Stimulated activated CD4-positive, alpha-beta T cell treated with anti-CD3 and anti-CD28 coated beads, Interleukin-4, amount 100 ng/mL, for 48 hours (primary cell): Measurements from ENCODE around the gene MAGEB17.
"Not testable (repeated sequence)": the region's sequence is repeated elsewhere in the genome, so short reads cannot be mapped to it uniquely, and the experiment has no call there.

Source experiments
- DNase-seq, 2 donors: peaks; one replicate each; pipeline ENCODE4 v3.0.0-alpha.2; 2020; ENCODE audit warnings: low read depth in 2 of 2

The MAGEB17 gene, protein sequence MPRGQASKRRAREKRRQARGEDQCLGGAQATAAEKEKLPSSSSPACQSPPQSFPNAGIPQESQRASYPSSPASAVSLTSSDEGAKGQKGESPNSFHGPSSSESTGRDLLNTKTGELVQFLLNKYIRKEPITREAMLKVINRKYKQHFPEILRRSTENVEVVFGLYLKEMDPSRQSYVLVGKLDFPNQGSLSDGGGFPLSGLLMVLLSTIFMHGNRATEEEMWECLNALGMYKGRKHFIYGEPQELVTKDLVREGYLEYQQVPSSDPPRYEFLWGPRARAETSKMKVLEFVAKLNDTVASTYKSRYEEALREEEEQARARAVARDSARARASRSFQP

DNA sequence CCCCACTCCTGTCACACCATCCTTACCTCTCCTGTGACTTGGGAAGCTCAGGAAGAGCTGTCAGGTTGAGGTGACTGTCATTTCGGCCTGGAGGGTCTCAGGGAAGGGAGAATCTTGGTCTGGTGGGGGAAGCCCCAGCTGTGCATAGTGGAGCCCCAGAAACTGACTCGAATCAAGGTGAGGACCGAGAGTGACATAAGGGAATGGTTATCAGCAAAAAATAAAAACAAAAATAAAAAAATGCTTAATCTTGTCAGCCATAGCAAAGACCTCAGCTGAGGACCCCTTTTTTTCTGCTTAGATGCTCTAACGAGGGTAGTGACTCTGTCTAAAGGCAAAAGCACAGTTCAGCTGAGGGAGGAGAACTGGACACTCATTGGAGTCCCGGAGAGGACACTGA lies at the start of gene MAGEB17:
Gene MAGEB17, plus strand, starts transcription at position 301 of the 400 bp plus-strand sequence. CDS start 2,902 bp downstream, outside the sequence.
- DNase-seq = no peak

DNA sequence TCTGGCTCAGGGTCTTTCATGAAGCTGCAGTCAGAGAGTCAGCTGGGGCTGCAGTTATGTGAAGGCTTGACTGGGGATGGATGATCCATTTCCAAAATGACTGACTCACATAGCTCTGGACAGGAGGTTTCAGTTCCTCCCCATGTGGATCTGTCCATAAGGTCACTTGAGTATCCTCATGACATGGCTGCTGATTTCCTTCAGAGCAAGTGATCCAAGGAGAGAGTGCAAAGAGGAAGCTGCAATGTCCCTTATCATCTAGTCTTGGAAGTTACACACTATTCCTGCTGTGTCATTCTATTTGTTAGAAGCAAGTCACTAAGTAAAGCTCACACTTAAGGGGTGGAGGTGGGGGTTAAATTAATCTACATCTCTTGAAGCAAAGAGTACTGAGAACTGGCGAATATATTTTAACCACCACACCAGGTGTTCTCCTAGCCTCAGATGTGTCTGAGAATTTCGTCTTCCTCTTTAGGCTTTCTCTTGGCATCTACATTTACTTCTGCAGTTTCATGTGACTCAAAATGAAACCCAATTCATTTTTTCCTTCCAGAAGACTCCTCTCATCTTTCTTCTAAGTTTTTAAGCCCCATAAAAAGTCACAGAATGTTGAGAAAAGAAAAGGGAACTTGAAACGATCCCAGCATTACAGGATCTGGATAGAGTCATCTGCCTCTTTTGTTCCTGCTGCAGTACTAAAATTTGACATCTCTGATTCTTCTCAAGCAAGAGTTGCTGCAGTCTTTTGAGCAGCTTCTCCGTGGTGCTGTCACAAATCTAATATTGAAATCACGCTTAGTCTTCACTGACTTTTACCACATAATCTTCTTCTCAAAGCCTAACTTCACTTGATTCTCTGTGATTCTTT lies 47.7 kb upstream of the MAGEB17 start:
- no peak for DNase-seq

DNA sequence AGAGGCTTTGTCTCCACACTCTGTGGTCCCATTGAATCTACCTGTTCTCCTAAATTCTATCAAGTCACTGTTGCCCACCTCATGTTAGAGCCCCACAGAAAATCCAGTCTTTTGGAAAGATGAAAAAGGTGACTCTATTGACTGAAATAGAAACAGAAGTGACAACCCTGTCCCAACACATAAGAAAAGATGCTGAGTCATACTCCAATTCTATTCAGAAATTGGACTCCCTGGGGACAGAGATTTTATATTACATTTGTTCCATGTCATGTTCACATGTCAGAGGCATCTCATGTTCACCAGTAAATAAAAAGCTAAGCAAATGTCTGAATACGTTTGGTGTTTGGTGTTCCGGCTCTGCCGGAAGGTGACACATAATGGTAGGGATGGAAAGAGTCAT lies 46.9 kb upstream of the MAGEB17 start:
- no peak for DNase-seq

DNA sequence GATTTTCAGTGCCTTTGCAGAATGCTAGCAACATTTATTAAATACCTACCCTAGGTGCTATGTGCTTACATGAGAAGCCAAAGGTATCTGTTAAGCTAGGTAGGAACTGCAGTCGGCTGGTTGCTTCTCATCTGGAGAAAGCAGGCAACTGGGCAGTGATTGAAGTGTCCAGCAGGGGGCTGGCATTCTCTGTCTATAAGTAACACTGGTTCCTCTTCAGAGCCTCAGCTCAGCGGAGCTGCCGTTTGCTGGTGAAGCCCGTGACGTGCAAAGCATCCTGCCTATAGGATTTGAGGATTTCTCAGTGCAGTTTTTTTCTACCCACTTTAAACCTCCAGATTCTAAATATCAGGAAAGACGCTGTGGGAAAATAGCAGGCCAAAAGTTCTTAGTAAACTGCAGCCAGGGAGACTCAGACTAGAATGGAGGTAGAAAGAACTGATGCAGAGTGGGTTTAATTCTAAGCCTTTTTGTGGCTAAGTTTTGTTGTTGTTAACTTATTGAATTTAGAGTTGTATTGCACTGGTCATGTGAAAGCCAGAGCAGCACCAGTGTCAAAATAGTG lies 44.0 kb upstream of the MAGEB17 start, which contains the start of gene GRPR:
Gene GRPR, plus strand, starts transcription at position 344 of the 565 bp plus-strand sequence. CDS start 389 bp downstream, outside the sequence.
- peak; percentile 35 to 46 for DNase-seq

DNA sequence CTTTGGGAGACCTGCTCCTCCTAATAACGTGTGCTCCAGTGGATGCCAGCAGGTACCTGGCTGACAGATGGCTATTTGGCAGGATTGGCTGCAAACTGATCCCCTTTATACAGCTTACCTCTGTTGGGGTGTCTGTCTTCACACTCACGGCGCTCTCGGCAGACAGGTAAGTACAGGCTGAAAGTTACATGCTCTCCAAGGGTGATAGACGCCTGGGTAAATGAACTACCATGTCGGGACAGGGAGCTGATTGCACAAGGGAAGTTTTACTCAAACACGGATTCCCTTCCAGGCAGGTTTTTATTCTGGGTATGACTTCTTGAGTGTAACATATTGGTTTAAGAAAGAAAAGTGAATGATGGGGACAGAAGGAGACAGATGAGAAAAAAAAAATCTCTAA lies 43.1 kb upstream of the MAGEB17 start:
- DNase-seq = no peak

DNA sequence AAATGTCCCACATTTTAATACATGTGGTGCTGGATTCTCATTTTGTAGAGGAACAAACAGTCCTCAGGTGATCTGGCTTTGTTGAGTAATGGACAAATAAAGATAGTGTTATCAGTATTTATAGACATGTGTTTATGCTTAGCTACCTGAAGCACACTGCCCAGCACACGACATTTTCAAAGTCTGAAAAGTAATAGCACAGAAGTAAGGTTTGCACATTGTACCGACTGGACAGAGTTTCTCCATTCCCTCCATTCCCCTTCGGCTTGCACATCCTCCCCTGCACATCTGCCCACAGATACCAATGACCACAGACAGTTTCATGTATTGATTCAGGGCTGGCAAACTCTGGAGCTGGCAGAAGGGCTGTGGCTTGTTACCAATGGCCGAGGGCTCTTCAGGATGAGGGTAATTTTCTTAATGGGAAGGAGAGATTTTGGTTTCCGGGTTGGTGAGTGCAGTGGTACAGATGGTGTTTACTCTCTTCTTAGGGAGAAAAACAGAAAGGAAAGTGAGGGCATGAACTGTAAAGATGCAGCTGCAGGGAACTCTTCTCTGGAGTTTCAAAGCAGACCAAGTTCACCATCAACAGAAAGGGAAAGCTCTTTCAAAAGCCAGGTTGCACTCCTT lies 41.6 kb upstream of the MAGEB17 start:
- no peak for DNase-seq

DNA sequence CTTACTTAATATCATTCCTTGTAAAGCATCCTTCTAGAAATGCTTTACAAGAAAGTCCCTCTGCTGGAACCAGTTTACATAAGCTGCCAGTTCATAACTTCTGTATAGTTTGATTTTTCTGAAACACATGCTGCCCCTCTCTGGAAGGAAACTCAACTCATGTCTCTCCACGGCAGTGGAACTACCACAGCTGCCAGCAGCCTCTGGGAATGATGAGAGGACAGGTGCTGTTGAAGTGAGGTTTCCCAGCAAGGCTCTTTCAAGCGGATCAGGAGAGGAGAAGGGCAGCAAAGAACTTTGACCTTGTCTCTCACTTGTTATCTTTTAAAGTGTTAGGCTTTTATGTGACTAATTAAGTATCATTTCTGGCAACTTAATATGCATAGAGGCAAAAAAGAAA lies 36.6 kb upstream of the MAGEB17 start:
- no peak for DNase-seq

DNA sequence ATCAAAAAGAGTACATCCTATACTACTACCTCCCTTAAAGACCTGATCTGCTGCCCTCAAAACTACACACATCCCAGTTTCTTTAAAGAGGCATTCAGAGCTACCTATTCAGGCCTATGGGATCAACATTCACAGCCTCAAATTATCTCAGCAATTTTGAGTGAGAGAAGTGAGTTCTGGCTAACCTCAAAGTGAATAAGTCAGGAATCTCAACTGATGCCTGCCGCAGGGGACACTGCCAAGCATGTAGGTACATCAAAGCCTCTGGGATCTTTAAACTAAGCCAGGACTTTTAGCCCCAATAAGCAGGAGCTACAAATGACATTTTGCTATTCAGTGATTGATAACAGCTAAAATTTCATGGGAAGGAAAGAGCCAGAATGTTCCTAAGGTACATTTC lies 32.3 kb upstream of the MAGEB17 start:
- no peak for DNase-seq

DNA sequence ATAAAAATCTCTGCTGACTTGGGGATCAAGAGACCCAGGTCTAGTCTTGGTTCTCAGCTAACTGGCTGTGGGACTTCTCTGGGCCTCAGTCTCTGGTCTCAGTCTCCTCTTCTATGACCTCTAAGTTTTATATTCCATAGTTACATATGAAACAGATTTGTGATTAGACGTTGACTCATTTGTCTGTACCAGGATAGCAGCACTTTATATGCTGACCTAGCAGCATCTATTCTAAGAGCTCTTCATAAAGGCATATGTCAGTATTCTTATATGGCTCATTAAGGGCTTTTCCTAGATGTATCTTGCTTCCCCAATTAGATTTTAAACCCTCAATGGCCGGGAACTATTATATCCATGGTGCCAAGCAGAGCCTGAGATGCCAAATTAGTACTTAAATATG lies 31.2 kb upstream of the MAGEB17 start:
- DNase-seq = no peak

DNA sequence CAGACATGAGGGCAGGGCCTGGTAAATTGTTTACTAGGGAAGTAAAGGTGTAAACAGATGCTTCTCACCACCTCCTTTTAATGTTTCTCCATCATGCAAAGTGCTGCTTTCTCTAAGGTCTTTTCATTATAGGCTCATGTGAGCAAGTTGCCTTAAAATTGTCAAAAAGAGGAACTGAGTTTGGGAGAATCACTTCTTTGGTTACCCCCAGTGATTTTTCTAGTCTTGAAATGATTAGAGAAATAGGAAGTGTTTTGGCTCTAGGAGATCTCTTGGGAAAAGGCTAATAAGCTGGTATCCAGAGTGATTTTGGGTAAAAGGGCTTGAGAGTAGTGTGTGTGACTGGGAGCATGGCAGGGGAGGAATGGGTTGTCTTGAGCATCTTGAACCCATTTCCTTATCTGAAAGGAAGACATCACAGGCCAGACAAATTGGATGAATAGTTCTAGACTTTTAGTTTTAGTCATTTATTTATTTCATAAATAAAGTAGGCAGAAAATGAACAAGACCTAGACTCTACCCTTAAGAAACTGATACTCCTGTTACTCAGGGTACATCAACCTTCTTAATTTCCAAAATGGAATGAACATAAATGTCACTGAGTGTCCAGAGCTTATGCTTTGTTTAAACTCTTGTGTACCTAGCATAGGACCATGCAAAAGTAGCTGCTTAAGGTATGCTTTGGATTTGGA lies 29.7 kb upstream of the MAGEB17 start:
- DNase-seq = no peak

DNA sequence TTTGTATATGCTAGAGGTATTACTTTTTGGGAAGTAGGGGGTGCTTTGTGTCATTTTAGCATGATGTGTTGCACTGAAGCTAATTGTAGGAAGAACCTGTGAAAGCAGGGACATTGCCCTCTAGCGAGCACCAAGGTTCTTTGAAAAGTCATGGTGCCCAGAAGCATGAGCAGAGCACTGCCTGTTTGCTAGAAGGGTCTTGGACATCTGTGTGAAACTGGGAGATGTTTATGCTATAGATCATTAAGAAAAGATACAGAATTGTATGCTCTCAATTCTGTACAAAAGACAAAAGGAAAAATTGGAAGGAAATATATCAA lies 29.2 kb upstream of the MAGEB17 start:
- DNase-seq = no peak

DNA sequence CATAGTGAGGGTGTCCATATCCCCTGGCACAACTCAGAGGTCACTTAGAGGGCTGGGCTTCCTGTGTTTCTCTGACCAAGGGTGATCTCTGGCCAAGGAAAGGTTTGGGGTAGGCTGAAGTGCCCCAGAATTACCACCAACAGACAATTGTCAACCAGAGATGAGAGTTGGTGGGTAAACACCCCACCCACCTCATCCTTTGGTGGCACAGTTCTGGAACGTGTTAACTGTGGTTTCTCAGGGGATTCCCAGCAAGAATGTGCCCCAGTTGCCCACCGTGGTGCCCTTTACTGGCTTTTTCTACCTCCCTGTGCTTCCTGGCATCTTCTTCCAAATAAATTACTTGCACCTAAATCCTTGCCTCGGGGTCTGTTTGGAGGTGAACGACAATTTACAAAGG lies 26.8 kb upstream of the MAGEB17 start:
- DNase-seq = no peak

DNA sequence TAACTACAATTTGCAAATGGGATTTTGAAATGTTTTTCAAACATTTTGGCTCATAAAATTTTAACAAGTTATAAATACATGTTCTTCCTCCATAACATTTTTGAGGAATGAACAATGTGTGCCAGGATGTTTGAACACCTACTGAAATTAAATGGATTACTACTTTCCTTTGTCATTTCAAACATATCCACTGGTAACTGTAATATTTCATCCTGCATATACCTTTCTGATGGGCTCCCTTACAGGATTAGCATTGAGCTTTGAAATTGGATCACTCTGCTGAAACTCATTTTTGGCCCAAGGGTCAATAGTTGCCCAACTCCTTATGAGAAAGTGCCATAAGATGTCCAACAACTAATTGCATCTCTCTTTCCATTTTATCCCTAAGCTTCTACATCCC lies 26.3 kb upstream of the MAGEB17 start:
- no peak for DNase-seq

DNA sequence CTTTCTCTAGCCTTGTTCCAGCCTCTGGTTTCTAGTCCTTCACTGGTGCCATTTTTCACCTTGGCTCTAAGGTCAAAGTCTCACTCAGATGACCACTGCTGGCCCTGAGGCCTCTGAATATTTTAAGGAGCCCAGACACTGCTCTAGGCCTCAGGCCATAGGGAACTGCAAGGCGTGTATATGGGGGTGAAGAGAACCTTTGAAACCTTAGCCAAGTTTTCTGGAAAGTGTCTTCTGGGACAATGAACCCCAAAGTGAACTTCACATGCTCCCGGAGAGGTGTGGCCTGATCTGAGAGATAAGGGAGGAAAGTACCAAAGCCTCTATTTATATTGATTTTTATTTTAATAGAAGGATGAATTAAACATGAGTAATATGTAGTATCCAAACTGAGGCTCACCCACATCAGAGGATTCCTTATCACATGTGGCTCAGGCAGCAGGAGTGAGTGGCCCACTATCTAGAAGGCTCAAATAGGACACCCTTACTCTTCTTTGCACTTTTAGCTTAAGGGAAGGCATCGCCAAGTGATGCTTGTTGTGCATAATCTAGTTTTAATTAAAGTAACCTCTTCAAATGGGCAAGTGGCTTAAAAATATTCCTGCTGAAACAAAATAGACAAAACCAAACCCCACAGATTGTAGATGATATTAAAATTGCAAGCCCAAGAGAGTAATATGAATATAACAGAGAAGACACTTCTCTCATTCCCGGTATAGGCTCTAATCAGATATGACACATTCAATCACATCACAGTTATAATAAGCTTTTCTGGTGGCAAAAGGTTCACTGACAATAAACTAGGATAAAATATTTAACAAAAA lies 25.6 kb upstream of the MAGEB17 start:
- DNase-seq = no peak

DNA sequence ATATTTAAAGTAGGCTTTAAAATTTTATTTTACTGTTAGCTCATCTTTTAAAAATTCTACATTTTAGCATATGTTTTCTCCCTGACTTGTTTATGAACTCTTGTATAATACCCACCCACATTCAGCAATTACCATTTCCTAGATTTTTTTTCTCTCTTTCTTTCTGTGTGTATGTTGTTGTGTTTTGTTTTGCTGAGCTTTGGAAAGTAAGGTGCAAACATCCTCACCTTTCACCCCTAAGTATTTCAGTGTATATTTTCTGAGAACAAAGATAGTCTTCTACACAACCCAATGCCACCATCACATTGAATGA lies 25.1 kb upstream of the MAGEB17 start:
- no peak for DNase-seq

DNA sequence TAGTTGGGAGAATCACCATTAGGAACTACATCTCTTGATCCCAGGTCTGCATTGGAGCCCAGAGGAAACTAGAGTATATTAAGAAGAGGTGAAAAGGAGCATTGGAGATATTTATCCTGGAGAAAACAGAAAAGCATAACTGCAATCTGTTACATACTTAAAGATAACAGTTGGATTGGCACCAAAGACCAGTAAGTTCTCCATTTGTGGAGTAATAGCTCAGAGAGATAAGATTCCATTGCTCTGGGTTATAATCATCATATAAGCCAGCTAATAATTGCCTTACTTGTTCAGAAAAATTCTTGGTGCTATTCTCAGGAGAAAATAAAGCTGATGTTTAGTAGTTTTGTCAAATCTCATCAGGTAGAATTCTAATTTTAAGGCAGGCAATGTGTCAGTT lies 23.3 kb upstream of the MAGEB17 start:
- DNase-seq = no peak

DNA sequence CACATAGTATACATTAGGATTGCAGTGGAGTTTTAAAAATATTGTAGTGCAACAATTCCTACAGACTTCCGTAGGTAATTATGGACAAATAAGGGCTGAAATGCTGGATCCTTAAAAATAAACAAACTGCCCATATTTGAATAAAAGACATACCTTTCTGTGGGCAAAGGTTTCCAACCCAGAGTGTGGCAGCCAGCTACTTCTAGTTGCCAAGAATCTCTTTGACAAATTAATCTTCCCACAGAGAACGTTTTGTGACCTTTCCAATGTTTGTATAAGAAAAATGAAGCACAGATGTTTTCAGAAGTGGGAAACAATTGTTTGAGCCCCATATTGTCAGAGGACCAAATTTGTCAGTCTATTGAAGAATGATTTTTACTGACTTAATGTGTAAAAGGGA lies 22.9 kb upstream of the MAGEB17 start:
- no peak for DNase-seq

DNA sequence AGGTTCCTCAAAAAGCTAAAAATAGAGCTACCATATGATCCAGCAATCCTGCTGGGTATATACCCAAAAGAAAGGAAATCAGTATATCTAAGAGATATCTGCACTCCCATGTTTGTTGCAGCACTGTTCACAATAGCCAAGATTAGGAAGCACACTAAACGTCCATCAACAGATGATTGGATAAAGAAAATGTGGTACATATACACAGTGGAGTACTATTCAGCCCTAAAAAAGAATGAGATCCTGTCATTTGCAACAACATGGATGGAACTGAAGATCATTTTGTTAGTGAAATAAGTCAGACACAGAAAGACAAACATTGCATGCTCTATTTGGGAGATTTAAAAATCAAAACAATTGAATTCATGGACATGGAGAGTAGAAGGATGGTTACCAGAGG lies 22.2 kb upstream of the MAGEB17 start:
- not testable (repeated sequence) for DNase-seq

DNA sequence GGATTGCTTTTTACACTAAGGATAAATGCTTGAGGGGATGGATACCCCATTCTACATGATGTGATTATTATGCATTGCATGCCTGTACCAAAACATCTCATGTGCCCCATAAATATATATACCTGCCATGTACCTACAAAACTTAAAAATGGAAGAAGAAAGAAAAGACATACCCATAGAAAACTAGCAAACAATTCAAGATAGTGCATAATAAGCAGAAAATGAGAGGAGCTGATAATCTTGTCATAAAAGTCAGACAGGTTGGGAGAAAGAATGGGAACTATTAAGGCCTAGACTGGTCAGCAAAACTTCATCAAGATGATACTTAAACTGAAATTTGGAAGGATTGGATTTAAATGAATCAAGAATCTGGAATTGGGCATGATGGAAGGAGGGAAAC lies 21.6 kb upstream of the MAGEB17 start:
- no peak for DNase-seq

DNA sequence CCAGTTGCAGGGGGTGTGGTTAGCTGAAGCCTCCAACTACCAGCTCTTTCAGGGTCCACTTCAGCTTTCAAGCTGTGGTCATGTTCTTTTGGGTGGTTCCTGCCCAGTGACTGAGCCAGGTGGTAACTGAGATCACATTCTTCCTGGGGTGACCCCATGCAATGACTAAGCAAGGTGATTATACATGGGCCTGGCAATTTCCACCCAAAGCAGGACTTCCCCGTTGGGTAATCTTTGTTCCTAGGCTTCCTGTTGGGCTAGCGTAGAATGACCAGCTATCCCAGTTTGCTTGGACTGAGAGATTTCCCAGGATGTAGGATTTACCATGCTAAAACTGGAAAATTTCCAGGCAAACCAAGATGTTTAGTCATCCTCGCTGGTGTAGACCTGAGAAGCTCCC lies 18.4 kb upstream of the MAGEB17 start:
- DNase-seq = no peak

DNA sequence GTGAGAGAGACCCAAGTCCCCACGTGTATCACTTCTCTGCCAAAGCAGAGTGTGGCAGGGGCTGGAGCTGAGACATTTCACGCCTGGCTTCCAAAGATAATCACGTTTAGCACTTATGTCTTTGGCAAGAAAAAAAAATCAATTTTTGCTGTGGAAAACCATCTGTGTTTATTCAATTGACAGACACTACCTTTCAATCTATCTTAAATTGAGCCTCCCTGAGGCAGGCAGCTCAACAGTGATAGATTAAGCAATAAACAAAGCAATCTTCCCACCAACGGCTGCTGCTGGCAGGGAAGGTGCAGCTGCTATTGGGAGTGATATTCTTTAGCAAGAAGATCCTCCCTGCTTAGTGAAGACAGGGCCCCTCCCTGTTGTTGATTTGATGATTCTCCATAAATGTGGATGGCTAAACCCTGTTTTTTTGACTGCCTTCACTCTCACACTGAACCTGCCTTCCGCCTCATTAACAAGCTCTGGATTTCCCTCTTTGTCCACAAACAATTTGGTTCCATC lies 11.6 kb upstream of the MAGEB17 start:
- DNase-seq = no peak
